GM18868 (cell line): ENCODE results near the gene TFEB.

Experiments used
- ATAC-seq: cut with Tn5 transposase; IDR thresholded peaks from one replicate; pipeline ENCODE4 v1.9.1; 2021; ENCODE audit warnings: mild to moderate bottlenecking, moderate library complexity; ENCODE audit not compliant: unreplicated experiment

TFEB gene

GRCh38 chr6:41677124-41677921, 58.1 kb downstream of the TFEB start:
- ATAC-seq: no peak

DNA sequence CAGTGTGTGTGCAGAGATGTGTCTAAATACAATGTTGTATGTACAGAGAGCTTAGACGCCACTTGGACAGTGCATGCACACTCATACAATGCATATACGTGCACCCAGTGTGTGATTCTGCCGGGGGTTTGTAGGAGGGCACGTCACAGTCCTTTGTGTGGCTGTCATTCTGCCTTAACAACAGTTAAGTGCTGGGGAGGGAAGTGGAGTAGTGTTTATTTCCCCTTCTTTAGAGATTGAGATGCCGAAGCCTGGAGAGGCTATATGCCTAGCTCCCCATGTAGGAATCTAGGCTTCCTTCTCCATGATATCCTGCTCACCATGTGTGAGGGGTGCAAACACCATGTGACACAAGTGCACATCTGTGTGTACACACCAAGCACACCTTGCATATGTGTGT, 59.0 kb downstream of the TFEB start:
- no peak for ATAC-seq

DNA sequence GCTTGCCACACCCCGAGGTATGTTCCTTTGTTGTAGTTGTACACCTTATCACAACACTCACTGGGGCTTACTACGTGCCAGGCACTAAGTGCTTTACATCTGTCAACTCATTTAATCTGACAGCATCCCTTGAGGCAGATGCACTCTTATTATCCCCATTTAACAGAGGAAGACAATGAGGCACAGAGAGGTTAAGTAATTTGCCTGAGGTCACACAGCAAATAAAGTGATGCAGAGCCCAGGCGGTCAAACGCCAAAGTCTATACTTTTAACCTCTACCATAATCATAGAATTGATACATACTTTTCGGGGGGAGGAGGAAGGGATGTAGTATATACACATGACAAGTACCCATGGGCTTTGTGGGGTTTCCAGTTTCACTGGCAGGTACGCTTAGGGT, 59.4 kb downstream of the TFEB start:
- no peak for ATAC-seq

DNA sequence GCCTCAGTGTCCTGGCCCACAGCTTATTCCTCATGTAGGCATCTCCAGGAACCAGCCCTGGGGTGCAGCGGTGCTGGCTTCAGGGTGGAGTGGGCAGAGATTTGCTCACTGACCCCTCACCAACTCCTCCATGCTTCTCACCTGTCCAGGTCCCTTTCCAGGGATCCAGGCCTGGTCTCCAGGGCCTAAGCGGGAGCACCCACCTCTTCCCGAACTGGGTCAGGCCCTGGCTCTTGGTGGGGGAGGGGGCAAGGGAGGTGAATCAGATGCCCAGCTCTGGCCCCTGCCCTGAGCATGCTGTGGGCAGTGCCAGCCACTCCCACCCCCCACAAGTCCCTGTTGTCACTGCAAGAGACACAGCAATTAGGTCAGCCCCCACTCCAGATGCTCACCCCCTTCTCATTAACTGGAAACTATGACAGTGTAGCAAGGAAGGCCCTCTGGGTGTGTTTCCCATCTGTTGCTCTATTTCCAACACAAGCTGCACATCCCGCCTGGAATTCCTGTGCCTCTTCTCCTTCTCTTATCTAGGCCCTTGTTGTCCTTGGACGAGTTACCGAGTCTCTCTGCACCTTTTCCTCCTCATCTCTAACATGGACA, 60.1 kb downstream of the TFEB start:
- ATAC-seq: no peak

GRCh38 chr6:41674231-41675000, 61.0 kb downstream of the TFEB start:
- no peak for ATAC-seq

DNA sequence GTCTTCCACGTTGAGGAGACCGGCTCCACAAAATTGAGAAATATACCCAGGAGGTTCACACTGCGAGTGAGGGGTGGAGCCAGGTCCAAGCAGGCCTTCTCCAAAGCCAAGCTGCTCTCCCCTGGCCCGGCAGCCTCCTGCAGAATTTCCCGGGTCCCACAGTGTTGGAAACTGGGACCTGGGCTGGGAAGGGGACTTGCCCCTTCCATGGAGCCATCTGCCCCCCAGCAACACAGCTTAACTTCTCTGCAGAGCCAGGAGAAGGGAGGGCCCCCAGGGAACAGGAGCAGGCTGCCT, 61.8 kb downstream of the TFEB start:
- no peak for ATAC-seq

- ATAC-seq: no peak
Observed at GRCh38 chr6:41672816-41673703, 62.3 kb downstream of the TFEB start.

GRCh38 chr6:41672016-41672415, 63.4 kb downstream of the TFEB start:
- ATAC-seq: no peak

GRCh38 chr6:41671376-41671775, 64.0 kb downstream of the TFEB start:
- no peak for ATAC-seq

GRCh38 chr6:41670703-41671360, 64.6 kb downstream of the TFEB start:
- no peak for ATAC-seq

GRCh38 chr6:41668968-41669367, 66.4 kb downstream of the TFEB start:
- ATAC-seq: no peak

DNA sequence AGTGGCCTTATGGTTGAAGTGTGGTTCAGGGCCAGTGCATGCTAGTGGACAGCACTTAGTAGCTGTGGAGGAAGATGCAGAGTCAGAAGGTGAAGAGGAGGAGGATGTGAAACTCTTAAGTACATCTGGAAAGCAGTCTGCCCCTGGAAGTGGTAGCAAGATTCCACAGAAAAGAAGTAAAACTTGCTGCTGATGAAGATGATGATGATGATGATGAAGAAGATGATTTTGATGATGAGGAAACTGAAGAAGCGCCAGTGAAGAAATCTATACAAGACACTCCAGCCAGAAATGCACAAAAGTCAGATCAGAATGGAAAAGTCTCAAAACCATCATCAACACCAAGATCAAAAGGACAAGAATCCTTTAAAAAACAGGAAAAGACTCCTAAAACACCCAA, 68.2 kb downstream of the TFEB start:
- ATAC-seq: no peak

GRCh38 chr6:41664271-41664670, 71.1 kb downstream of the TFEB start:
- no peak for ATAC-seq

GRCh38 chr6:41663568-41663967, 71.8 kb downstream of the TFEB start:
- ATAC-seq: no peak

DNA sequence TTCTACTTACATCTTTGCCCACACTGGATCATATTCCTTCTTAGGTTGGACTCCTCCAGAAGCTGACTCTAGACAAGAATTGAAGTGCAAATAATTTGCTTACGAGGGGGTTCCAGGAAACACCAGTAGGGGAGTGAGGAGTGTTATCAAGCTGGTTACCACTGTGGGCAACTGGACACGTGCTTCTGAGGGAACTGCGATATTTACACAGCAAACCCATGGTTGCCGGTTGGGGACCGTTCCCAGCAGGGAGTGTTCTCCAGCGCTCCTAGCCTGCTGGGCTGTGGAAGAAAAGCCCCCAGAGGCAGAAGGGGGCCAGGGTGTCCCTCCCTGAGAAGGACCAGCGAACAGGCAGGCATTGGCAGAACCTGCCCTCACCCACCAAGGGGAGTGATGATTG, 75.5 kb downstream of the TFEB start:
- no peak for ATAC-seq

DNA sequence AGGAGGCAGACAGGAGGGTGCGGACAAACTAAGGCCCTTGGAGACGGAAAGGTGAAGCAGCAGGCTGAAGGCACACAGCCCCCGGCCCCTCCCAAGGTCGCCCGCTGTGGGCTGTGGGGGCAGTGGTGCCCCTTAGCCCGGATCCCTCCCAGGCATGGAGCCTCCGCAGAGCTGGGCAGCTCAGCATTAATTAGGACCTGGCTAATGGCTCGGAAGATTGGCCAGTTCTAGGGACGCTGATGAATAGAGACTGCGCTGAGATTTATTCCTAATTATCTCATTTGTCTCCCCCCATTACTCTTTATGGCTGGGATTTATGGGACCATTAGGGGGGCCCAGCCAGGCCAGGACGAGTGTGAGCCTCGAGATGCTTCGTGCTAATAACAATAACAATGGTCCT, 76.8 kb downstream of the TFEB start:
- ATAC-seq: no peak

DNA sequence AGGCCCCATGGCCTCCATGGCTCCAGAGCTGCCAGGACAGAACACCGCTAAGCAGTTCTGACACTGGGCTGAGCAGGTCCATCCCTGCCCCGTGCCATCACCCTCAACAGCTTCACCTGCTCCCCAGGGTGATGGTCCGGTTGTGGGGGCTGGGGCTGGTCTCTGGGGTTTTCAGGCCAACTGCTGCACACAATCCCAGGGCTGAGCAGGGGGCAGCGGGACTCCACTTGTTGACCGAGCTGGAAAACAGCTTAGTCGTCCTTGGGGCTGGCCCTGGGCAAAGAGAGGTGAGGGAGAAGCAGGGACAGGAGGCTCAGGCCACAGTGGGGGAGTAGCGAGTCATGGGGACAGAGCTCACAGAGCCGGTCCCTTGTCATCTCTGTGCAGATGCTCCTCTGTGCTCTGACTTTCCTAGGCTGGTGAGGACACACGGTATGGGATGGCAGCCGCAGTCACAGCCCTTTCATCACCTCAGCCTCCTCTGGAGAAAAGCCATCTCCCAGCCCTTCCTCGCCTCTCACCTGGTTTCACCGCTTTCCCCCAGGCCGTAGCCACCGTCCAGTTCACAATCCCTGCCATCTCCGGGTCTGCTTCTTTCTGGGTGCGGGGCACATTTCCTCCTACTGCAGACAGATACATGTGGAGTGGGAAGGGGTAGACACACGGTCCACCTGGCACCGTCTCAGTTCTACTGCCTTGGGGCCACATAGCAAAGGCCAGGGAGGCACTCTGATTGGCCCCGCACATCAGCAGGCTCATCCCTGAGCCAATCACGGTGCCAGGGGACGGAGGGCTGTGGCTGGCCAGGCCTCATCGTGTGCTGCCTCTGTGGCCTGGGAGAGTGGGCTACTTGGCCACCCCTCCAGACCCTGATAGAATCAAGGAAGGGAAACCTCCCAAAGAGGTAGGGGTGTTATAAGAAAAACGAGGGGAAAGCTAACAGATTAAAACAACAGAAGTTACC, 78.0 kb downstream of the TFEB start:
- ATAC-seq: no peak

DNA sequence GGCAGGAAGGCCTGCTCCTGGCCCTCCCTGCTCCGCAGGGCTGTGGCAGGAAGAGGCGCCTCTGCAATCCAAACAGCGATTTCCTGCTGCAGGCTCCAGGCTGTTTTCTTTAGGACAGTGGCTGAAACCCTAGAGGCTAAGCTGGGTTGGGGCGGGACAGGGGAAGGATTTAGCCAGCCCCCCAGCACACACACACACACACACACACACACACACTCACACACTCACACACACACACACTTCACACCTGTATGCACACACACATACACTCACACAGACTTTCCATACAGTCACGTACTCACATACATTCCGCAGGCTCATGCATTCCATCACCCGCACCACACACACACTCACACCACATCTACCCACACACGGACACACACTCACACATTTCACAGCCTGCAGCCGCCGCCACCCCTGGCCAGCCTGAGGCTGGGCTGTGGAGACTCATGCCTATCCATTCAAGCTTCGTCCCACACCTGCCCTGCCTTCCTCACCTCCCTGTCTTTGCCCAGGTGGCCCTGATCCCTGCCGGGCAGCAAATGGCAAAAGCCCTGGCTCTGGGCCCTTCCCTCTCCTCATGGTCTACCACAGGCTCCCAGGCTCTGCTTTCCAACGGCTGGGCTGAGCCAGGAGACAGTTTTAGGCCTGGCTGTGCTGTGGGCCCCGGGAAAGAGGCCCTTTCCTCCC, 79.3 kb downstream of the TFEB start:
- no peak for ATAC-seq

- no peak for ATAC-seq
Observed at GRCh38 chr6:41655646-41656001, 79.8 kb downstream of the TFEB start.
